Activated T-cell treated with anti-CD3 and anti-CD28 coated beads, Interleukin-2, amount 50 U/mL, for 72 hours (primary cell): Measurements from ENCODE around the gene M6PR. TPM values are rescaled to one million over a fixed set of nuclear protein-coding genes. Genes with fewer than 3 reads are reported as not detected.
"Not testable (repeated sequence)": the region's sequence is repeated elsewhere in the genome, so short reads cannot be mapped to it uniquely, and the experiment has no call there.

Source experiments
- ATAC-seq, 2 donors: fragments of 150-1000 bp; cut with Tn5 transposase; replicated peaks in 1 of 2; 2 replicates each; pipeline ENCODE4 v1.10.0; 2021; ENCODE audit warnings: moderate library complexity in 2 of 2, mild to moderate bottlenecking in 1 of 2
- DNase-seq, 2 donors: peaks; one replicate each; pipeline ENCODE4 v3.0.0; 2021 to 2022; ENCODE audit warnings: mixed read lengths in 1 of 2
- H3K27ac Mint-ChIP-seq: one replicate; pipeline ENCODE4 v1.8.0; 2022; ENCODE audit warnings: mild to moderate bottlenecking, moderate library complexity, mixed read lengths
- H3K27me3 Mint-ChIP-seq: one replicate; pipeline ENCODE4 v1.8.0; 2022; ENCODE audit warnings: low read depth, mixed read lengths
- H3K36me3 Mint-ChIP-seq, 2 donors: one replicate each; pipeline ENCODE4 v1.8.0; 2022; ENCODE audit warnings: mixed read lengths in 2 of 2, mild to moderate bottlenecking in 1 of 2; ENCODE audit not compliant: insufficient read depth in 2 of 2
- H3K4me1 Mint-ChIP-seq: one replicate; pipeline ENCODE4 v1.8.0; 2022; ENCODE audit warnings: low read depth, mixed read lengths
- H3K4me3 Mint-ChIP-seq, 2 donors: one replicate each; pipeline ENCODE4 v1.8.0; 2022; ENCODE audit warnings: mild to moderate bottlenecking in 2 of 2, mixed read lengths in 2 of 2, moderate library complexity in 2 of 2
- H3K9me3 Mint-ChIP-seq, 2 donors: one replicate each; pipeline ENCODE4 v1.8.0; 2022; ENCODE audit warnings: mixed read lengths in 2 of 2
- total RNA-seq, 2 donors: library from RNA; stranded (reverse); gene quantifications; one replicate each; pipeline ENCODE4 v1.2.3, GENCODE V29; 2022

Gene M6PR
- total RNA-seq, 2 donors from 2014 or later: 149 to 153 TPM

- H3K27ac Mint-ChIP-seq: peak overlapping the region; percentile 91
- peak overlapping the region; percentile 84 to 97 for H3K4me3 Mint-ChIP-seq
- H3K9me3 Mint-ChIP-seq: no peaks in the 10 kb centered on the region
- ATAC-seq (no peak), DNase-seq (no peak)
- peaks cover 9 to 15% of the 10 kb centered on the region in 2 donors for H3K36me3 Mint-ChIP-seq
- no peaks in the 10 kb centered on the region for H3K27me3 Mint-ChIP-seq
- peaks cover 45% of the 10 kb centered on the region for H3K4me1 Mint-ChIP-seq
These were observed 2.7 kb downstream of the M6PR start for GRCh38 chr12:8946733-8947132.

GRCh38 chr12:8943565-8944186 lies 5.8 kb downstream of the M6PR start:
- Mint-ChIP-seq H3K27ac (peak overlapping the region; percentile 71), H3K27me3 (no peaks in the 10 kb centered on the region), H3K36me3 (peaks cover 6 to 16% of the 10 kb centered on the region in 2 donors), H3K9me3 (no peaks in the 10 kb centered on the region), H3K4me3 (no peak overlapping the region), H3K4me1 (peaks cover 28% of the 10 kb centered on the region)
- no peak for DNase-seq
- no peak for ATAC-seq

- H3K9me3 Mint-ChIP-seq: no peaks in the 10 kb centered on the region
- no peak overlapping the region for H3K4me3 Mint-ChIP-seq
- peaks cover 10% of the 10 kb centered on the region for H3K4me1 Mint-ChIP-seq
- peak overlapping the region; percentile 6 for H3K27ac Mint-ChIP-seq
- peaks cover 6 to 16% of the 10 kb centered on the region in 2 donors for H3K36me3 Mint-ChIP-seq
- H3K27me3 Mint-ChIP-seq: no peaks in the 10 kb centered on the region
- DNase-seq (no peak), ATAC-seq (no peak)
These were observed 7.6 kb downstream of the M6PR start for GRCh38 chr12:8941691-8942478.

GRCh38 chr12:8937842-8938442 lies 11.5 kb downstream of the M6PR start:
- not testable (repeated sequence) for H3K9me3 Mint-ChIP-seq, ATAC-seq, H3K27ac Mint-ChIP-seq, H3K27me3 Mint-ChIP-seq, DNase-seq, H3K4me3 Mint-ChIP-seq, H3K4me1 Mint-ChIP-seq, H3K36me3 Mint-ChIP-seq

- H3K36me3 Mint-ChIP-seq: peaks cover under 1 to 3% of the 10 kb centered on the region in 2 donors
- no peak overlapping the region for H3K27ac Mint-ChIP-seq
- no peak for ATAC-seq
- H3K27me3 Mint-ChIP-seq: no peaks in the 10 kb centered on the region
- H3K9me3 Mint-ChIP-seq: no peaks in the 10 kb centered on the region
- H3K4me1 Mint-ChIP-seq: no peaks in the 10 kb centered on the region
- DNase-seq: no peak
- no peak overlapping the region for H3K4me3 Mint-ChIP-seq
These were observed 12.7 kb downstream of the M6PR start for GRCh38 chr12:8936735-8937134.

- not testable (repeated sequence) for H3K9me3 Mint-ChIP-seq, DNase-seq, H3K27me3 Mint-ChIP-seq, H3K36me3 Mint-ChIP-seq, H3K27ac Mint-ChIP-seq, ATAC-seq, H3K4me3 Mint-ChIP-seq, H3K4me1 Mint-ChIP-seq
These were observed 15.4 kb downstream of the M6PR start for GRCh38 chr12:8934080-8934479.

GRCh38 chr12:8932464-8932863 lies 17.0 kb downstream of the M6PR start:
- not testable (repeated sequence) for H3K4me3 Mint-ChIP-seq, H3K27ac Mint-ChIP-seq, ATAC-seq, H3K27me3 Mint-ChIP-seq, H3K4me1 Mint-ChIP-seq, DNase-seq, H3K9me3 Mint-ChIP-seq, H3K36me3 Mint-ChIP-seq

- not testable (repeated sequence) for H3K4me1 Mint-ChIP-seq, H3K4me3 Mint-ChIP-seq, ATAC-seq, H3K36me3 Mint-ChIP-seq, H3K9me3 Mint-ChIP-seq, H3K27ac Mint-ChIP-seq, H3K27me3 Mint-ChIP-seq, DNase-seq
These were observed 18.7 kb downstream of the M6PR start for GRCh38 chr12:8930655-8931323.

GRCh38 chr12:8922544-8922943 lies 26.9 kb downstream of the M6PR start:
- Mint-ChIP-seq H3K36me3 (no peaks in the 10 kb centered on the region), H3K27me3 (no peaks in the 10 kb centered on the region), H3K9me3 (no peaks in the 10 kb centered on the region), H3K4me1 (no peaks in the 10 kb centered on the region), H3K27ac (no peak overlapping the region), H3K4me3 (no peak overlapping the region)
- peak in 1 of 2 donors; percentile 2 for DNase-seq
- no peak for ATAC-seq

GRCh38 chr12:8919643-8920042 lies 29.8 kb downstream of the M6PR start:
- H3K9me3 Mint-ChIP-seq, ATAC-seq: not testable (repeated sequence)

GRCh38 chr12:8917751-8918150 lies 31.7 kb downstream of the M6PR start:
- Mint-ChIP-seq H3K27ac (no peak overlapping the region), H3K9me3 (no peaks in the 10 kb centered on the region), H3K4me1 (peaks cover 15% of the 10 kb centered on the region), H3K4me3 (no peak overlapping the region), H3K36me3 (peaks cover 2 to 3% of the 10 kb centered on the region in 2 donors), H3K27me3 (no peaks in the 10 kb centered on the region)
- no peak for DNase-seq
- ATAC-seq: no peak

More at GRCh38 chr12:8919643-8920042, 29.8 kb downstream of the M6PR start:
- not testable (repeated sequence) for H3K36me3 Mint-ChIP-seq, H3K4me1 Mint-ChIP-seq, DNase-seq, H3K27ac Mint-ChIP-seq, H3K4me3 Mint-ChIP-seq, H3K27me3 Mint-ChIP-seq

GRCh38 chr12:8917031-8917430 lies 32.4 kb downstream of the M6PR start:
- Mint-ChIP-seq H3K9me3 (no peaks in the 10 kb centered on the region), H3K36me3 (peaks cover 2 to 3% of the 10 kb centered on the region in 2 donors), H3K27ac (no peak overlapping the region), H3K27me3 (no peaks in the 10 kb centered on the region), H3K4me3 (no peak overlapping the region), H3K4me1 (peaks cover 17% of the 10 kb centered on the region)
- DNase-seq: no peak
- no peak for ATAC-seq

GRCh38 chr12:8916154-8916553 lies 33.3 kb downstream of the M6PR start:
- Mint-ChIP-seq H3K4me3 (no peak overlapping the region), H3K9me3 (no peaks in the 10 kb centered on the region), H3K27me3 (no peaks in the 10 kb centered on the region), H3K27ac (no peak overlapping the region), H3K36me3 (peaks cover 2 to 3% of the 10 kb centered on the region in 2 donors), H3K4me1 (peaks cover 17% of the 10 kb centered on the region)
- DNase-seq (no peak), ATAC-seq (no peak)
